K562 (cell line): ENCODE measurements around the gene NOSTRIN. TPM values are rescaled to one million over a fixed set of nuclear protein-coding genes. Genes with fewer than 3 reads are reported as not detected.

Experiments used
- ARNT ChIP-seq, 2 experiments: fragments of 450-650 bp; IDR thresholded peaks; 2 replicates each; pipeline ENCODE4 v1.6.1; 2016; ENCODE audit warnings: mild to moderate bottlenecking in 1 of 2
- CHCHD3 ChIP-seq: fragments of 250-450 bp; sonication (Bioruptor Pico); IDR thresholded peaks from 2 replicates; pipeline ENCODE4 v2.1.2; 2022; ENCODE audit warnings: mild to moderate bottlenecking
- ETV6 ChIP-seq, 3 experiments: fragments of 150-350 bp in 1 of 3; sonication (generic) in 1 of 3; formaldehyde crosslinking in 1 of 3; IDR thresholded peaks; 2 replicates each; pipeline versions ENCODE4 v1.6.1 to v1.8.0; 2014 to 2022; ENCODE audit warnings: borderline replicate concordance in 2 of 3, low read depth in 2 of 3, antibody characterized with exemption in 1 of 3, low read length in 1 of 3, mild to moderate bottlenecking in 1 of 3, missing genetic modification reagents in 1 of 3
- FOXM1 ChIP-seq, 2 experiments: fragments of 450-650 bp in 1 of 2; sonication (generic) in 1 of 2; formaldehyde crosslinking in 1 of 2; IDR thresholded peaks; 2 replicates each; pipeline versions ENCODE4 v1.6.1 to v1.9.0; 2017 to 2022; ENCODE audit warnings: low read depth in 2 of 2, mild to moderate bottlenecking in 2 of 2, missing genetic modification reagents in 1 of 2, moderate library complexity in 1 of 2
- JUN ChIP-seq, 2 experiments: sonication (generic) in 1 of 2; formaldehyde crosslinking in 1 of 2; IDR thresholded peaks; 2 replicates each; pipeline versions ENCODE4 v1.6.1 to v1.8.0; 2012 to 2022; ENCODE audit warnings: borderline replicate concordance in 2 of 2, mild to moderate bottlenecking in 2 of 2, improper control_type of control experiment in 1 of 2, low read depth in 1 of 2, low read length in 1 of 2, missing genetic modification reagents in 1 of 2
- MCM3 ChIP-seq: fragments of 450-650 bp; IDR thresholded peaks from 2 replicates; pipeline ENCODE4 v1.6.1; 2016
- MCM7 ChIP-seq, 2 experiments: fragments of 450-650 bp; IDR thresholded peaks; 2 replicates each; pipeline ENCODE4 v1.6.1; 2016 to 2018
- MYNN ChIP-seq, 2 experiments: sonication (generic); formaldehyde crosslinking in 1 of 2; IDR thresholded peaks; 2 replicates each; pipeline versions ENCODE4 v1.5.0 to v1.6.1; 2016 to 2020; ENCODE audit warnings: antibody characterized with exemption in 1 of 2, missing genetic modification reagents in 1 of 2
- NFATC3 ChIP-seq: fragments of 450-650 bp; IDR thresholded peaks from 2 replicates; pipeline ENCODE4 v1.6.1; 2017; ENCODE audit warnings: mild to moderate bottlenecking
- NR2C2 ChIP-seq, 2 experiments: fragments of 200-800 bp in 1 of 2; sonication (Bioruptor generic) in 1 of 2; sonication (generic) in 1 of 2; formaldehyde crosslinking in 1 of 2; IDR thresholded peaks; 2 replicates each; pipeline versions ENCODE4 v1.6.1 to v1.8.0; 2016 to 2022; ENCODE audit warnings: mild to moderate bottlenecking in 1 of 2, missing compliant biosample characterization in 1 of 2, missing genetic modification characterization in 1 of 2, missing genetic modification reagents in 1 of 2
- PHF21A ChIP-seq: fragments of 450-650 bp; IDR thresholded peaks from 2 replicates; pipeline ENCODE4 v1.6.1; 2017; ENCODE audit warnings: low read depth, borderline replicate concordance
- RAD21 ChIP-seq, 2 experiments: fragments of 250-450 bp in 1 of 2; fragments of 450-650 bp in 1 of 2; sonication (Bioruptor Pico) in 1 of 2; formaldehyde crosslinking in 1 of 2; IDR thresholded peaks in 1 of 2; conservative IDR thresholded peaks in 1 of 2; 2 replicates each; pipeline versions ENCODE4 v1.4.0 to v1.8.0; 2020 to 2022; ENCODE audit warnings: mild to moderate bottlenecking in 2 of 2, moderate library complexity in 1 of 2
- RCOR1 ChIP-seq, 2 experiments: IDR thresholded peaks; 2 replicates each; pipeline ENCODE4 v1.6.1; 2012; ENCODE audit warnings: low read depth in 2 of 2, low read length in 2 of 2, borderline replicate concordance in 1 of 2, improper control_type of control experiment in 1 of 2
- RFX1 ChIP-seq: fragments of 450-650 bp; IDR thresholded peaks from 2 replicates; pipeline ENCODE4 v1.6.1; 2016; ENCODE audit warnings: mild to moderate bottlenecking, moderate library complexity
- RHOXF2B ChIP-seq: fragments of 250-450 bp; sonication (Bioruptor Pico); conservative IDR thresholded peaks from 2 replicates; pipeline ENCODE4 v1.5.1; 2021
- ZNF212 ChIP-seq: fragments of 450-650 bp; formaldehyde crosslinking; IDR thresholded peaks from 2 replicates; pipeline ENCODE4 v1.4.0; 2020; ENCODE audit warnings: mild to moderate bottlenecking
- ZNF311 ChIP-seq: fragments of 250-450 bp; sonication (Bioruptor Pico); IDR thresholded peaks from 2 replicates; pipeline ENCODE4 v1.4.0; 2020; ENCODE audit warnings: mild to moderate bottlenecking, moderate library complexity
- ZNF707 ChIP-seq: fragments of 250-450 bp; sonication (Bioruptor Pico); conservative IDR thresholded peaks from 2 replicates; pipeline ENCODE4 v1.8.0; 2022; ENCODE audit warnings: inconsistent platforms, mild to moderate bottlenecking, moderate library complexity
- polyA plus RNA-seq, 8 experiments: library from polyadenylated mRNA; depleted of rRNA in 4 of 8; stranded (reverse) in 5 of 8; unstranded in 3 of 8; fragments of >200 nt; fragmentation: Nextera tagmentation in 2 of 8; fragmentation: Illumina TruSeq in 1 of 8; extraction: Ambion mirVana in 2 of 8; extraction: Trizol in 1 of 8; gene quantifications; 2 replicates each; pipeline versions ENCODE4 v1.2.1 to v1.2.3, GENCODE V29; 2011 to 2014; ENCODE audit warnings: inconsistent platforms in 1 of 8, missing spikeins in 1 of 8
- total RNA-seq, 7 experiments: library from RNA; depleted of rRNA in 6 of 7; stranded (reverse); fragments of >200 nt in 6 of 7; fragmentation: Illumina TruSeq in 2 of 7; extraction: Trizol in 2 of 7; gene quantifications; 2 replicates each; pipeline versions ENCODE4 v1.2.1 to v1.2.3, GENCODE V29; 2011 to 2021; ENCODE audit warnings: low replicate concordance in 1 of 7
- TF ChIP-seq, protein P1 (sequence below): IDR thresholded peaks from 2 replicates; pipeline ENCODE4 v1.6.1; 2012; ENCODE audit warnings: low read depth, low read length, improper control_type of control experiment, borderline replicate concordance
- TF ChIP-seq, protein P2 (sequence below): fragments of 450-650 bp; IDR thresholded peaks from 2 replicates; pipeline ENCODE4 v1.6.1; 2018; ENCODE audit not compliant: partially characterized antibody

The NOSTRIN gene
- total and polyA plus RNA-seq, 9 of the 15 experiments (the other 6 are each of a cell fraction or from before 2014, with no cell fraction given), result 26.7 to 82.9 (median 56.3) TPM

DNA sequence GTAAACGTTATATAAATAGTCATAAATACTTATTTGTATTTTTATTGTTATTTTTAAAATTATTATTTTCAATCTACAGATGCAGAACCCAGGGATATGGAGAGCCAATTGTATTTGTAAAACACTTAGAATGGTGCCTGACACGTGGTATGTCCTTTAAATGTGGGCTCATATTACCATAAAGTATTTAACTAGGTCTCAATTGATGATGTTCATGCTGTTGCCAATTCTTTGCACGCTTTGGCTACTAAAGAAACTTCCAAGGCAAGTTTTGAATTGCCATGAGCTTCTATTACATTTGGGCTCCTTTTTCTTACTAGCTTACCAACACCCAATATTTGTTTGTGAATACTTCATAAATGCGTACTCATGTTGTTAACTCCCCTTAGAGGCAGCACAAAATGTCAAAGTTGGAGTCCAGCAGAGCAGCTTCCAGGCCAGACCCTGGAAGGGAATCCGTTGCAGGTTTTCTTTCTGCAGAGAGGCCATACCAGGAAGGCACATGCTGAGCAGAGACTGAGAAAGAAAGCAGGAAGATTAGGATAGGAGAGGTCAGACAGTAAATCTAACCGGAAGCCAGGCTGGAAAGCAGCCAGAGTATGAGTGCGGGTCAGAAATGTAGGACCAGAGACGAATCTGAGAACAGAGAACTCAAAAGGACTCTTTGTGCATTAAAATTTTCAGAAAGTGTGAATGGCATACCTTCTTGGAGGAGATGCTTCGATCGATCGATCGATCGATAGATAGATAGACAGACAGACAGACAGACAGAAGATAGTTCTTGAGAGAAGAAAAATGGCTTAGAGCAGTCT, 4.2 kb upstream of the NOSTRIN start (continued):
- TF ChIP-seq ARNT (IDR thresholded peaks at IDR 0.05) (peak; percentile 20 to 84; a peak in 2 of 4 replicates), CHCHD3 (no peak), ETV6 (IDR thresholded peaks at IDR 0.05; ENCODE audit: borderline replicate concordance in 1 of 2, low read depth in 2 of 2, low read length in 1 of 2) (peak in 1 of 2 experiments; percentile 73; a peak in 1 of 4 replicates), ETV6 (CRISPR knock-in tag; IDR thresholded peaks at IDR 0.05; ENCODE audit: borderline replicate concordance) (no peak), RFX1 (peak; percentile 10; the same call in 1 of the 2 replicates), ZNF707 (no peak), PHF21A (0 out of 2 replicates have a peak, but pooled peaks have one; percentile 19), NR2C2 (CRISPR knock-in tag; IDR thresholded peaks at IDR 0.05) (no peak), NR2C2 (tag; IDR thresholded peaks at IDR 0.05) (peak; percentile 89), RHOXF2B (no peak; the same call in 1 of the 2 replicates), ZNF212 (CRISPR knock-in tag) (no peak), FOXM1 (IDR thresholded peaks at IDR 0.05; ENCODE audit: low read depth) (peak; percentile 58; the same call in 1 of the 2 replicates), FOXM1 (CRISPR knock-in tag; IDR thresholded peaks at IDR 0.05; ENCODE audit: low read depth) (no peak), MCM3 (no peak), RCOR1 (IDR thresholded peaks at IDR 0.05; ENCODE audit: borderline replicate concordance in 1 of 2, low read depth in 2 of 2, low read length in 2 of 2) (peak in 1 of 2 experiments; percentile 94; a peak in 2 of 4 replicates), MCM7 (IDR thresholded peaks at IDR 0.05) (no peak), MYNN (IDR thresholded peaks at IDR 0.05) (peak; percentile 96), MYNN (CRISPR knock-in tag; IDR thresholded peaks at IDR 0.05) (no peak), JUN (IDR thresholded peaks at IDR 0.05; ENCODE audit: borderline replicate concordance, low read depth, low read length) (peak; percentile 42; the same call in 1 of the 2 replicates), JUN (CRISPR knock-in tag; IDR thresholded peaks at IDR 0.05; ENCODE audit: borderline replicate concordance) (no peak), ZNF311 (CRISPR knock-in tag) (peak; percentile 32; the same call in 1 of the 2 replicates), NFATC3 (no peak), RAD21 (CRISPR knock-in tag; conservative IDR thresholded peaks at IDR 0.05 in 1 of 2, IDR thresholded peaks at IDR 0.05 in 1 of 2) (peak; percentile 24 to 39; a peak in 3 of 4 replicates)
- TF ChIP-seq, protein P1, sequence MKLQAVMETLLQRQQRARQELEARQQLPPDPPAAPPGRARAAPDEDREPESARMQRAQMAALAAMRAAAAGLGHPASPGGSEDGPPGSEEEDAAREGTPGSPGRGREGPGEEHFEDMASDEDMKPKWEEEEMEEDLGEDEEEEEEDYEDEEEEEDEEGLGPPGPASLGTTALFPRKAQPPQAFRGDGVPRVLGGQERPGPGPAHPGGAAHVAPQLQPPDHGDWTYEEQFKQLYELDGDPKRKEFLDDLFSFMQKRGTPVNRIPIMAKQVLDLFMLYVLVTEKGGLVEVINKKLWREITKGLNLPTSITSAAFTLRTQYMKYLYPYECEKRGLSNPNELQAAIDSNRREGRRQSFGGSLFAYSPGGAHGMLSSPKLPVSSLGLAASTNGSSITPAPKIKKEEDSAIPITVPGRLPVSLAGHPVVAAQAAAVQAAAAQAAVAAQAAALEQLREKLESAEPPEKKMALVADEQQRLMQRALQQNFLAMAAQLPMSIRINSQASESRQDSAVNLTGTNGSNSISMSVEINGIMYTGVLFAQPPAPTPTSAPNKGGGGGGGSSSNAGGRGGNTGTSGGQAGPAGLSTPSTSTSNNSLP, result peak; percentile 44; the same call in 1 of the 2 replicates
- TF ChIP-seq, protein P2, sequence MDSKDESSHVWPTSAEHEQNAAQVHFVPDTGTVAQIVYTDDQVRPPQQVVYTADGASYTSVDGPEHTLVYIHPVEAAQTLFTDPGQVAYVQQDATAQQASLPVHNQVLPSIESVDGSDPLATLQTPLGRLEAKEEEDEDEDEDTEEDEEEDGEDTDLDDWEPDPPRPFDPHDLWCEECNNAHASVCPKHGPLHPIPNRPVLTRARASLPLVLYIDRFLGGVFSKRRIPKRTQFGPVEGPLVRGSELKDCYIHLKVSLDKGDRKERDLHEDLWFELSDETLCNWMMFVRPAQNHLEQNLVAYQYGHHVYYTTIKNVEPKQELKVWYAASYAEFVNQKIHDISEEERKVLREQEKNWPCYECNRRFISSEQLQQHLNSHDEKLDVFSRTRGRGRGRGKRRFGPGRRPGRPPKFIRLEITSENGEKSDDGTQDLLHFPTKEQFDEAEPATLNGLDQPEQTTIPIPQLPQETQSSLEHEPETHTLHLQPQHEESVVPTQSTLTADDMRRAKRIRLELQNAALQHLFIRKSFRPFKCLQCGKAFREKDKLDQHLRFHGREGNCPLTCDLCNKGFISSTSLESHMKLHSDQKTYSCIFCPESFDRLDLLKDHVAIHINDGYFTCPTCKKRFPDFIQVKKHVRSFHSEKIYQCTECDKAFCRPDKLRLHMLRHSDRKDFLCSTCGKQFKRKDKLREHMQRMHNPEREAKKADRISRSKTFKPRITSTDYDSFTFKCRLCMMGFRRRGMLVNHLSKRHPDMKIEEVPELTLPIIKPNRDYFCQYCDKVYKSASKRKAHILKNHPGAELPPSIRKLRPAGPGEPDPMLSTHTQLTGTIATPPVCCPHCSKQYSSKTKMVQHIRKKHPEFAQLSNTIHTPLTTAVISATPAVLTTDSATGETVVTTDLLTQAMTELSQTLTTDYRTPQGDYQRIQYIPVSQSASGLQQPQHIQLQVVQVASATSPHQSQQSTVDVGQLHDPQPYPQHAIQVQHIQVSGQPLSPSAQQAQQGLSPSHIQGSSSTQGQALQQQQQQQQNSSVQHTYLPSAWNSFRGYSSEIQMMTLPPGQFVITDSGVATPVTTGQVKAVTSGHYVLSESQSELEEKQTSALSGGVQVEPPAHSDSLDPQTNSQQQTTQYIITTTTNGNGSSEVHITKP, result no peak
